Keratinocyte (primary cell): ENCODE data around the gene CD2AP. TPM values are rescaled to one million over a fixed set of nuclear protein-coding genes. Genes with fewer than 3 reads are reported as not detected.

Source experiments
- DNase-seq: peaks from one replicate; pipeline ENCODE4 v3.0.0-alpha.2; 2011; ENCODE audit warnings: low read depth, missing footprints, low spot score
- FAIRE-seq: peaks from 2 replicates; lab custom pipeline; 2011; peaks lifted over from hg19 to GRCh38; lab: Jason Lieb, UNC
- H2AFZ ChIP-seq: 2 replicates; pipeline ENCODE4 v1.6.0; 2012; ENCODE audit warnings: low read length, control low read depth, inconsistent platforms; ENCODE audit not compliant: control insufficient read depth
- H3K27ac ChIP-seq: 2 replicates; pipeline ENCODE4 v1.5.1; 2011; ENCODE audit warnings: low read length; ENCODE audit not compliant: control insufficient read depth, insufficient read depth
- H3K27me3 ChIP-seq: 3 replicates; pipeline ENCODE4 v1.6.0; 2011; ENCODE audit warnings: low read length; ENCODE audit not compliant: control insufficient read depth, insufficient read depth; ENCODE audit errors: extremely low read depth
- H3K36me3 ChIP-seq, 2 experiments: 2 replicates in 1 of 2; 3 replicates in 1 of 2; pipeline ENCODE4 v1.5.1; 2011; ENCODE audit warnings: low read length in 2 of 2, mild to moderate bottlenecking in 1 of 2; ENCODE audit not compliant: control insufficient read depth in 2 of 2, insufficient read depth in 2 of 2; ENCODE audit errors: extremely low read depth in 1 of 2
- H3K4me1 ChIP-seq: 3 replicates; pipeline ENCODE4 v1.5.1; 2011; ENCODE audit warnings: low read length; ENCODE audit not compliant: control insufficient read depth, insufficient read depth; ENCODE audit errors: extremely low read depth
- H3K4me2 ChIP-seq: 3 replicates; pipeline ENCODE4 v1.6.0; 2011; ENCODE audit warnings: low read depth, low read length; ENCODE audit not compliant: control insufficient read depth, insufficient read depth; ENCODE audit errors: extremely low read depth
- H3K4me3 ChIP-seq, 3 experiments: fragments of 200-600 bp in 1 of 3; sonication (generic) in 1 of 3; 2 replicates in 2 of 3; 3 replicates in 1 of 3; pipeline ENCODE4 v1.5.1; 2011 to 2016; ENCODE audit warnings: low read length in 3 of 3, mild to moderate bottlenecking in 3 of 3, control low read depth in 2 of 3, inconsistent platforms in 1 of 3, low read depth in 1 of 3, mixed read lengths in 1 of 3, mixed run types in 1 of 3, moderate library complexity in 1 of 3; ENCODE audit not compliant: control insufficient read depth in 2 of 3, insufficient read depth in 2 of 3; ENCODE audit errors: extremely low read depth in 1 of 3
- H3K79me2 ChIP-seq: 2 replicates; pipeline ENCODE4 v1.6.0; 2012; ENCODE audit warnings: low read length; ENCODE audit not compliant: control insufficient read depth, insufficient read depth
- H3K9ac ChIP-seq: 3 replicates; pipeline ENCODE4 v1.6.0; 2011; ENCODE audit warnings: low read length; ENCODE audit not compliant: control insufficient read depth, insufficient read depth; ENCODE audit errors: extremely low read depth
- H3K9me1 ChIP-seq: 3 replicates; pipeline ENCODE4 v1.6.0; 2011; ENCODE audit warnings: low read length; ENCODE audit not compliant: control insufficient read depth, insufficient read depth; ENCODE audit errors: extremely low read depth
- H3K9me3 ChIP-seq: 2 replicates; pipeline ENCODE4 v1.5.1; 2012; ENCODE audit warnings: low read depth, low read length; ENCODE audit not compliant: control insufficient read depth
- H4K20me1 ChIP-seq: 3 replicates; pipeline ENCODE4 v1.6.0; 2011; ENCODE audit warnings: low read length; ENCODE audit not compliant: control insufficient read depth, insufficient read depth; ENCODE audit errors: extremely low read depth
- EZH2 ChIP-seq: IDR thresholded peaks from one replicate; pipeline ENCODE4 v1.6.1; 2012; ENCODE audit warnings: inconsistent platforms, mild to moderate bottlenecking, low read length, moderate library complexity
- dilution Hi-C: fragments of 300-500 bp; cut with MboI; formaldehyde crosslinking; loops from one replicate; pipeline ENCODE4 v1.7.0; 2020; ENCODE audit warnings: low sequenced_read_pairs; ENCODE audit not compliant: extremely low pct_ligation_motif_present
- polyA plus RNA-seq, 5 experiments: library from polyadenylated mRNA; depleted of rRNA in 3 of 5; stranded (reverse) in 3 of 5; stranded (forward) in 1 of 5; unstranded in 1 of 5; fragments of >200 nt; gene quantifications; 1 replicate in 1 of 5; 2 replicates in 3 of 5; 3 replicates in 1 of 5; pipeline versions ENCODE4 v1.2.1 to v1.2.3, GENCODE V29; 2011 to 2012; ENCODE audit warnings: missing spikeins in 2 of 5, low read depth in 1 of 5, low replicate concordance in 1 of 5
- TF ChIP-seq, protein P1 (sequence below), 3 experiments: IDR thresholded peaks in 1 of 3; conservative IDR thresholded peaks in 1 of 3; optimal IDR thresholded peaks in 1 of 3; 2 replicates in 2 of 3; 3 replicates in 1 of 3; pipeline versions ENCODE3 to v1.5.1; 2011; ENCODE audit warnings: low read length in 3 of 3, mild to moderate bottlenecking in 3 of 3, moderate library complexity in 2 of 3, control low read depth in 1 of 3, inconsistent platforms in 1 of 3; ENCODE audit not compliant: insufficient read depth in 2 of 3; ENCODE audit errors: extremely low read depth in 1 of 3

Gene CD2AP
- polyA plus RNA-seq, 1 donor (not counting 4 experiments of a cell fraction or from before 2014, with no cell fraction given) = 23.9 TPM

DNA sequence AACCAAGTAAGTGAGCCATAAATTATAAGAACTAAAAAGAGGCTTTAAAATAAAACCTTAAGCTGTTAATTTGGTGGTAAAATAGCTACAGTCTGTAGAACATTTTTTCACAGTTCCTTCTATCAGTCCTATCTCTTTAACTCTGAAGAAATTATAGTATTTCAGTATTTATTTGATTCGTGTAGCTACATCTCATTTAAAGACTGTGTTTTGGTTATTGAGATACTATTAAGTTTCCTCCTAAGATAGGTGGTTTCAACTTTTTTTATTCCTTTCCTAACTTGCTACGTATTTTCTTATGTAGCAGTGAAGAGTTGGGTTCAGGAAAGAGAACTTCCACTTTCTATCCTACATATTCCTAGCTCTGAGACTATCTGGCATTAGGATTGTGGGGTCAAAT, 97.2 kb downstream of the CD2AP start:
- no peaks in the 10 kb centered on the region for H3K4me1 ChIP-seq
- TF ChIP-seq, protein P1, sequence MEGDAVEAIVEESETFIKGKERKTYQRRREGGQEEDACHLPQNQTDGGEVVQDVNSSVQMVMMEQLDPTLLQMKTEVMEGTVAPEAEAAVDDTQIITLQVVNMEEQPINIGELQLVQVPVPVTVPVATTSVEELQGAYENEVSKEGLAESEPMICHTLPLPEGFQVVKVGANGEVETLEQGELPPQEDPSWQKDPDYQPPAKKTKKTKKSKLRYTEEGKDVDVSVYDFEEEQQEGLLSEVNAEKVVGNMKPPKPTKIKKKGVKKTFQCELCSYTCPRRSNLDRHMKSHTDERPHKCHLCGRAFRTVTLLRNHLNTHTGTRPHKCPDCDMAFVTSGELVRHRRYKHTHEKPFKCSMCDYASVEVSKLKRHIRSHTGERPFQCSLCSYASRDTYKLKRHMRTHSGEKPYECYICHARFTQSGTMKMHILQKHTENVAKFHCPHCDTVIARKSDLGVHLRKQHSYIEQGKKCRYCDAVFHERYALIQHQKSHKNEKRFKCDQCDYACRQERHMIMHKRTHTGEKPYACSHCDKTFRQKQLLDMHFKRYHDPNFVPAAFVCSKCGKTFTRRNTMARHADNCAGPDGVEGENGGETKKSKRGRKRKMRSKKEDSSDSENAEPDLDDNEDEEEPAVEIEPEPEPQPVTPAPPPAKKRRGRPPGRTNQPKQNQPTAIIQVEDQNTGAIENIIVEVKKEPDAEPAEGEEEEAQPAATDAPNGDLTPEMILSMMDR (optimal IDR thresholded peaks at IDR 0.05 in 1 of 3, IDR thresholded peaks at IDR 0.05 in 1 of 3, conservative IDR thresholded peaks at IDR 0.05 in 1 of 3; ENCODE audit: extremely low read depth in 1 of 3, insufficient read depth in 2 of 3, low read length in 3 of 3) = no peak
- TF ChIP-seq EZH2 = no peak
- H3K79me2 ChIP-seq = peaks cover 7% of the 10 kb centered on the region
- H3K36me3 ChIP-seq = peaks cover 4 to 8% of the 10 kb centered on the region in 2 experiments
- H3K27ac ChIP-seq = no peak overlapping the region
- no peak overlapping the region for H3K9ac ChIP-seq
- no peak overlapping the region for H3K4me2 ChIP-seq
- H3K27me3 ChIP-seq = no peaks in the 10 kb centered on the region
- H2AFZ ChIP-seq = no peak overlapping the region
- dilution Hi-C loops = no loop called here
- no peaks in the 10 kb centered on the region for H4K20me1 ChIP-seq
- no peaks in the 10 kb centered on the region for H3K9me3 ChIP-seq
- no peak overlapping the region for H3K4me3 ChIP-seq
- no peaks in the 10 kb centered on the region for H3K9me1 ChIP-seq
- no peak for FAIRE-seq
- DNase-seq = no peak

DNA sequence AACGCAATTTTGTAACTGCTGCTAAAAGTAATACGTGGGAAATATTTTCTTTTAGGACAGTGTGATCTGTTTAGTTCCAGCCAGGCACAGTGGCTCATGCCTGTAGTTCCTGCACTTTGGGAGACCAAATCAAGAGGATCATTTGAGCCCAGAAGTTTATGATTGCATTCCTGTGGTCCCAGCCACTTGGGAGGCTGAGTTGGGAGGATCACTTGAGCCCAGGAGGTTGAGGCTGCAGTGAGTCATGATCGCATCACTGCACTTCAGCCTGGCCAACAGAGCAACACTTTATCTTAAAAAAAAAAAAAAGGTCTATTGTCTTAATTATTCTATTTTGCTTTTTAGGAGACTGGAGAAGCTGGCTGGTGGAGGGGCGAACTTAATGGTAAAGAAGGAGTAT, 101.5 kb downstream of the CD2AP start:
- H3K9ac ChIP-seq = no peak overlapping the region
- DNase-seq = no peak
- H3K9me3 ChIP-seq = no peaks in the 10 kb centered on the region
- H3K27me3 ChIP-seq = no peaks in the 10 kb centered on the region
- dilution Hi-C loops = no loop called here
- FAIRE-seq = no peak
- H3K4me2 ChIP-seq = no peak overlapping the region
- no peak overlapping the region for H3K27ac ChIP-seq
- TF ChIP-seq, protein P1 (optimal IDR thresholded peaks at IDR 0.05 in 1 of 3, IDR thresholded peaks at IDR 0.05 in 1 of 3, conservative IDR thresholded peaks at IDR 0.05 in 1 of 3; ENCODE audit: extremely low read depth in 1 of 3, insufficient read depth in 2 of 3, low read length in 3 of 3) = no peak
- H3K36me3 ChIP-seq = peaks cover 9 to 11% of the 10 kb centered on the region in 2 experiments
- H3K9me1 ChIP-seq = no peaks in the 10 kb centered on the region
- H2AFZ ChIP-seq = no peak overlapping the region
- H4K20me1 ChIP-seq = no peaks in the 10 kb centered on the region
- no peaks in the 10 kb centered on the region for H3K79me2 ChIP-seq
- H3K4me1 ChIP-seq = no peaks in the 10 kb centered on the region
- H3K4me3 ChIP-seq = no peak overlapping the region
